HepG2 (cell line): Measurements from ENCODE around the gene A1CF. TPM values are rescaled to one million over a fixed set of nuclear protein-coding genes. Genes with fewer than 3 reads are reported as not detected.

Experiments
- ATAC-seq: fragments of 200-7000 bp; cut with Tn5 transposase; 3 replicates; pipeline ENCODE4 v1.9.1; 2020; ENCODE audit warnings: mild to moderate bottlenecking, moderate library complexity
- BruUV-seq: library from RNA; stranded (reverse); fragments of 400-500 nt; replicated peaks from 2 replicates; lab custom pipeline; 2021; lab: Mats Ljungman, UMichigan
- CTCF ChIA-PET: fragments of 300-600 bp; formaldehyde crosslinking; extraction: SDS; loops from one replicate; lab custom pipeline; 2021; ENCODE audit warnings: low total read pairs, inconsistent platforms, low intra/inter-chr PET ratio; lab: Yijun Ruan, JAX
- POLR2A ChIA-PET: fragments of 350-600 bp; sonication (Branson Sonifier 250); formaldehyde crosslinking; loops from one replicate; lab custom pipeline; 2020; ENCODE audit warnings: antibody characterized with exemption, inconsistent platforms; lab: Yijun Ruan, JAX
- DNase-seq: peaks from one replicate; pipeline ENCODE4 v3.0.0-alpha.2; 2015; ENCODE audit warnings: low spot score
- FAIRE-seq: peaks from 3 replicates; lab custom pipeline; 2011; peaks lifted over from hg19 to GRCh38; lab: Jason Lieb, UNC
- H2AFZ ChIP-seq: one replicate; pipeline ENCODE4 v1.6.1; 2011; ENCODE audit warnings: low read length, inconsistent platforms
- H3K27ac ChIP-seq: fragments of 300-600 bp; 3 replicates; pipeline ENCODE4 v1.8.0; 2011; ENCODE audit warnings: mixed run types, mild to moderate bottlenecking, mixed read lengths, low read length, inconsistent platforms; ENCODE audit not compliant: insufficient read depth; ENCODE audit errors: extremely low read length
- H3K27me3 ChIP-seq, 2 experiments: fragments of 200-600 bp in 1 of 2; 2 replicates in 1 of 2; 3 replicates in 1 of 2; pipeline versions ENCODE4 v1.6.0 to v1.8.0; 2011; ENCODE audit warnings: low read length in 2 of 2, mild to moderate bottlenecking in 2 of 2, moderate library complexity in 2 of 2, inconsistent platforms in 1 of 2; ENCODE audit not compliant: insufficient read depth in 2 of 2, control insufficient read depth in 1 of 2
- H3K36me3 ChIP-seq, 2 experiments: fragments of 200-600 bp in 1 of 2; replicated peaks in 1 of 2; 2 replicates in 1 of 2; 3 replicates in 1 of 2; pipeline versions ENCODE4 v1.5.1 to v1.8.0; 2011; ENCODE audit warnings: low read length in 2 of 2, inconsistent platforms in 1 of 2; ENCODE audit not compliant: insufficient read depth in 2 of 2, control insufficient read depth in 1 of 2
- H3K4me1 ChIP-seq: 2 replicates; pipeline ENCODE4 v1.5.1; 2012; ENCODE audit warnings: low read length, inconsistent platforms; ENCODE audit not compliant: insufficient read depth
- H3K4me2 ChIP-seq: 2 replicates; pipeline ENCODE4 v1.6.0; 2011; ENCODE audit warnings: low read depth, low read length, inconsistent platforms
- H3K4me3 ChIP-seq, 3 experiments: fragments of 200-600 bp in 1 of 3; sonication (generic), shearing (Covaris generic) in 1 of 3; replicated peaks in 1 of 3; 2 replicates each; pipeline ENCODE4 v1.5.1; 2011 to 2016; ENCODE audit warnings: low read length in 3 of 3, inconsistent platforms in 2 of 3, low read depth in 2 of 3, mild to moderate bottlenecking in 2 of 3, control low read depth in 1 of 3, mixed read lengths in 1 of 3; ENCODE audit not compliant: insufficient read depth in 1 of 3
- H3K79me2 ChIP-seq: one replicate; pipeline ENCODE4 v1.6.1; 2011; ENCODE audit warnings: low read length, inconsistent platforms; ENCODE audit not compliant: insufficient read depth
- H3K9ac ChIP-seq: 2 replicates; pipeline ENCODE4 v1.6.0; 2011; ENCODE audit warnings: mild to moderate bottlenecking, low read depth, low read length, inconsistent platforms; ENCODE audit not compliant: insufficient read depth
- H3K9me3 ChIP-seq: 2 replicates; pipeline ENCODE4 v1.5.1; 2012; ENCODE audit warnings: mild to moderate bottlenecking, low read length
- H4K20me1 ChIP-seq: 2 replicates; pipeline ENCODE4 v1.6.0; 2011; ENCODE audit warnings: inconsistent platforms, mild to moderate bottlenecking, low read length, moderate library complexity; ENCODE audit not compliant: insufficient read depth
- CREM ChIP-seq, 2 experiments: sonication (generic) in 1 of 2; formaldehyde crosslinking in 1 of 2; IDR thresholded peaks; 2 replicates each; pipeline versions ENCODE4 v1.4.0 to v1.6.1; 2016 to 2020; ENCODE audit warnings: antibody characterized with exemption in 1 of 2, mild to moderate bottlenecking in 1 of 2, missing genetic modification reagents in 1 of 2
- KAT8 ChIP-seq: IDR thresholded peaks from 2 replicates; pipeline ENCODE4 v1.6.1; 2016; ENCODE audit warnings: missing genetic modification reagents, missing compliant biosample characterization
- SOX13 ChIP-seq, 3 experiments: fragments of 450-650 bp in 1 of 3; sonication (generic) in 1 of 3; formaldehyde crosslinking in 1 of 3; IDR thresholded peaks in 2 of 3; conservative IDR thresholded peaks in 1 of 3; 2 replicates each; pipeline versions ENCODE4 v1.5.0 to v1.6.1; 2016 to 2020; ENCODE audit warnings: antibody characterized with exemption in 1 of 3, mild to moderate bottlenecking in 1 of 3, missing compliant biosample characterization in 1 of 3, missing genetic modification reagents in 1 of 3, moderate library complexity in 1 of 3
- WGBS: methylation state at CpG from one replicate; pipeline ENCODE4 v1.1.6; 2017; ENCODE audit warnings: low lambda C conversion rate; 5-methylcytosine and 5-hydroxymethylcytosine counted together
- in situ Hi-C: cut with HindIII; loops from 2 replicates; pipeline ENCODE4 v1.10.0; 2017; ENCODE audit warnings: low pct_unique_long_range_greater_than_20kb; ENCODE audit not compliant: extremely low pct_ligation_motif_present
- intact Hi-C: fragments of 100-400 bp; cut with micrococcal nuclease; formaldehyde crosslinking; loops from one replicate; pipeline ENCODE4 v1.10.0; 2022; ENCODE audit not compliant: unreplicated experiment
- polyA plus RNA-seq, 8 experiments: library from polyadenylated mRNA; depleted of rRNA in 3 of 8; stranded (reverse) in 7 of 8; unstranded in 1 of 8; fragments of >200 nt; fragmentation: Illumina TruSeq in 4 of 8; extraction: Trizol in 4 of 8; gene quantifications; 2 replicates each; pipeline versions ENCODE4 v1.2.1 to v1.2.3, GENCODE V29; 2011 to 2016; ENCODE audit warnings: low read depth in 4 of 8, missing spikeins in 1 of 8, mixed read lengths in 1 of 8; ENCODE audit not compliant: insufficient read depth in 1 of 8
- total RNA-seq, 5 experiments: library from RNA; depleted of rRNA; stranded (reverse); fragments of >200 nt; fragmentation: Illumina TruSeq; extraction: Trizol; gene quantifications; 2 replicates each; pipeline ENCODE4 v1.2.3, GENCODE V29; 2016; ENCODE audit warnings: low read depth in 1 of 5
- TF ChIP-seq, protein P1 (sequence below), 2 experiments: fragments of 450-650 bp in 1 of 2; sonication (generic) in 1 of 2; formaldehyde crosslinking; IDR thresholded peaks; 2 replicates each; pipeline versions ENCODE4 v1.5.0 to v1.8.0; 2020 to 2022; ENCODE audit warnings: mild to moderate bottlenecking in 1 of 2, missing genetic modification reagents in 1 of 2
- TF ChIP-seq, protein P2 (sequence below): sonication (generic); formaldehyde crosslinking; IDR thresholded peaks from 2 replicates; pipeline ENCODE4 v1.9.0; 2022; ENCODE audit warnings: missing genetic modification reagents, mild to moderate bottlenecking, borderline replicate concordance

Gene A1CF
- total and polyA plus RNA-seq, 2 of the 13 experiments (the other 11 are each of a cell fraction or from before 2014, with no cell fraction given), result 56.1 to 58.1 TPM

DNA sequence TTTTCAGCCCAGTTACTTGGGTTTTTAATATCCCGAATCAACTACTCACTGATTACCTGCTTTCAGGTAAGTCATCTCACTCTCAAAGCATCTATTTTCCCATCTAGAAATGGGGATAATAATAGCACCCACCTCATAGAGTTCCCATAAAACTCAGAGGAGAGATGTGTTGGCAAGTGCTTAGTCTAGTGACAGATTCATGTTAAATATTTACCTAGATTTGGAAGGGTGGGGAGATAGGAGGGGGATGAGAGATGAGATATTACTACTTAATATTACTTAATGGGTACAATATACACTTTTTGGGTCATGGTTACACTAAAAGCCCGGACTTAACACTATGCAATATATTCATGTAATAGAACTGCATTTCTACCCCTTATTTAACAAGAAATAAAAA lies 7.0 kb upstream of the A1CF start (continued):
- TF ChIP-seq, protein P1, sequence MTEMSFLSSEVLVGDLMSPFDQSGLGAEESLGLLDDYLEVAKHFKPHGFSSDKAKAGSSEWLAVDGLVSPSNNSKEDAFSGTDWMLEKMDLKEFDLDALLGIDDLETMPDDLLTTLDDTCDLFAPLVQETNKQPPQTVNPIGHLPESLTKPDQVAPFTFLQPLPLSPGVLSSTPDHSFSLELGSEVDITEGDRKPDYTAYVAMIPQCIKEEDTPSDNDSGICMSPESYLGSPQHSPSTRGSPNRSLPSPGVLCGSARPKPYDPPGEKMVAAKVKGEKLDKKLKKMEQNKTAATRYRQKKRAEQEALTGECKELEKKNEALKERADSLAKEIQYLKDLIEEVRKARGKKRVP (CRISPR knock-in tag; IDR thresholded peaks at IDR 0.05), result no peak
- TF ChIP-seq SOX13 (IDR thresholded peaks at IDR 0.05), result no peak
- no peak for TF ChIP-seq SOX13 (CRISPR knock-in tag; conservative IDR thresholded peaks at IDR 0.05 in 1 of 2, IDR thresholded peaks at IDR 0.05 in 1 of 2)
- TF ChIP-seq, protein P2, sequence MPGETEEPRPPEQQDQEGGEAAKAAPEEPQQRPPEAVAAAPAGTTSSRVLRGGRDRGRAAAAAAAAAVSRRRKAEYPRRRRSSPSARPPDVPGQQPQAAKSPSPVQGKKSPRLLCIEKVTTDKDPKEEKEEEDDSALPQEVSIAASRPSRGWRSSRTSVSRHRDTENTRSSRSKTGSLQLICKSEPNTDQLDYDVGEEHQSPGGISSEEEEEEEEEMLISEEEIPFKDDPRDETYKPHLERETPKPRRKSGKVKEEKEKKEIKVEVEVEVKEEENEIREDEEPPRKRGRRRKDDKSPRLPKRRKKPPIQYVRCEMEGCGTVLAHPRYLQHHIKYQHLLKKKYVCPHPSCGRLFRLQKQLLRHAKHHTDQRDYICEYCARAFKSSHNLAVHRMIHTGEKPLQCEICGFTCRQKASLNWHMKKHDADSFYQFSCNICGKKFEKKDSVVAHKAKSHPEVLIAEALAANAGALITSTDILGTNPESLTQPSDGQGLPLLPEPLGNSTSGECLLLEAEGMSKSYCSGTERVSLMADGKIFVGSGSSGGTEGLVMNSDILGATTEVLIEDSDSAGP, result no peak
- TF ChIP-seq, all 625 proteins: peak for 0

GRCh38 chr10:50884302-50884701 lies 1.1 kb downstream of the A1CF start:
- FAIRE-seq (no peak), DNase-seq (no peak), ATAC-seq (no peak)
- Histone ChIP-seq H3K27ac (peak overlapping the region; percentile 95), H3K79me2 (peaks cover 61% of the 10 kb centered on the region), H4K20me1 (peaks cover 3% of the 10 kb centered on the region; the same call in 1 of the 2 replicates), H3K4me2 (peak overlapping the region; percentile 71), H3K4me1 (peaks cover 54% of the 10 kb centered on the region), H3K36me3 (peaks cover 2 to 17% of the 10 kb centered on the region in 2 experiments; a peak in 2 of 5 replicates), H3K9ac (peak overlapping the region; percentile 91), H3K9me3 (no peaks in the 10 kb centered on the region), H3K4me3 (peak overlapping the region; percentile 74 to 85 (median 81)), H2AFZ (no peak overlapping the region), H3K27me3 (no peaks in the 10 kb centered on the region)
- intact Hi-C loops (loop anchor here (2.0 kb wide), 1 partner anchor 76 kb away; no protein-coding TSS in a partner anchor), in situ Hi-C loops (no loop called here)
- POLR2A ChIA-PET, result no interaction called here
- TF ChIP-seq KAT8, result no peak
- 0 out of 2 replicates have a peak, but pooled peaks have one; percentile 6 for TF ChIP-seq CREM (IDR thresholded peaks at IDR 0.05)
- TF ChIP-seq CREM (CRISPR knock-in tag; IDR thresholded peaks at IDR 0.05), result no peak
- 2% methylated on average over 3 of the region's 3 CpGs for WGBS
- CTCF ChIA-PET, result no interaction called here
- no TSS peak for BruUV-seq
